Fibroblast of upper back skin (primary cell): ENCODE measurements around the gene PPIE.
"Not testable (repeated sequence)": the region's sequence is repeated elsewhere in the genome, so short reads cannot be mapped to it uniquely, and the experiment has no call there.

Experiments
- DNase-seq: peaks from one replicate; pipeline ENCODE4 v3.0.0-alpha.2; 2013

PPIE gene

GRCh38 chr1:39779821-39780220, 41.1 kb downstream of the PPIE start:
- no peak for DNase-seq

DNA sequence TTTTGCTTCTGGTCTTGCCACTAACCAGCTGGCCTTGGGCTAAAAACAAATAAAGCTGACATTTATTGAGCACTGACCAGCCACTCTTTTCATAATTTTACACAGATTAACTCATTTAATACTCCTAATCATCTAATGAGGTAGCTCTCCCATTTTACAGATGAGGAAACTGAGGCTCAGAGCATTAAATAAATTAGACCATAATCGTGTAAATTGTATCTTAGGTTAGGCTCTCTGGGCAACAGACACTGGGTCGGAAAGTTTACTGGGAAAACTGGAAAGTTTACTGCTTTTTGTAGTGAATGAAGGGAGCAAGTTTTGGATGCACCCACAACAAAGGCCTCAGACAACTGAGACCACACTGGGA, 42.6 kb downstream of the PPIE start:
- no peak for DNase-seq

DNA sequence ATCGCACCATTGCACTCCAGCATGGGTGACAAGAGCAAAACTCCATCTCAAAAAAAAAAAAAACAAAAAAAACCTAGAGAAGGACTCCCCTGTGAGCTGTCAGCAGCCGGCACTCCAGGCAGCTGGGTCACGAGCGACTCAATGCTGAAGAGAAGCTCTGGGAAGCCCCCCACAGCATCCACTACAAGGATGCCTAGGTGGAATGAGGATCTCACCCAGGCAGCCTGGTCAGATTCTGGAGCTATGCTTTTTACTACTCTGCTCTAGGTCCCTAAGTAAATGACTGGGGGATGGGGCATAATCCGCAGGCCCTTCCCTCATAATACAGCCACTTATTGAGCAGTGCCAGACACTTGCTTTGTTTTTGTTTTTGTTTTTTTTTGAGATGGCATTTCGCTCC, 43.4 kb downstream of the PPIE start:
- no peak for DNase-seq

GRCh38 chr1:39782685-39783084, 44.0 kb downstream of the PPIE start:
- DNase-seq, result not testable (repeated sequence)

- DNase-seq, result not testable (repeated sequence)
Observed at GRCh38 chr1:39786303-39787107, 47.8 kb downstream of the PPIE start.

- not testable (repeated sequence) for DNase-seq
Observed at GRCh38 chr1:39787108-39787375, 48.4 kb downstream of the PPIE start.

GRCh38 chr1:39787468-39787867, 48.8 kb downstream of the PPIE start:
- no peak for DNase-seq

DNA sequence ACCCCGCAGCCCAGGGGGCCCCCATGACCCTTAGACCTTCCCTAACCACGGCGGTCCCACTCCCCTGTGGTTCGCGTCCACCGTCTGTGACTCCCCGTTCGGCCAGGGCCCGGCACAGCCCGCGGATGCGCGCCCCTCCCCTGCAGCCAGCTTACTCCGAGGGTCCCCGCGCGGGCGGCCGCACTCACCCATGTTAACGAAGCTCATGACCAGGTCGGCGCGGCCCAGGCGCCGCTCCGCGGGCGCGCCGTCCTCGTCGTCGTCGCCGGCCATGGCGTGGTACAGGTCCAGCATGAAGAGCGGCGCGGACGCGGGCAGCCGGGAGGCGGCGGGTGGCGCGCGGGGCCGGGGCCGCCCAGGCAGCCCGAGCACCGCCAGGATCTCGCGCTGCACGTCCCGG, 49.3 kb downstream of the PPIE start:
- DNase-seq, result not testable (repeated sequence)

- no peak for DNase-seq
Observed at GRCh38 chr1:39788426-39788757, 49.7 kb downstream of the PPIE start.

DNA sequence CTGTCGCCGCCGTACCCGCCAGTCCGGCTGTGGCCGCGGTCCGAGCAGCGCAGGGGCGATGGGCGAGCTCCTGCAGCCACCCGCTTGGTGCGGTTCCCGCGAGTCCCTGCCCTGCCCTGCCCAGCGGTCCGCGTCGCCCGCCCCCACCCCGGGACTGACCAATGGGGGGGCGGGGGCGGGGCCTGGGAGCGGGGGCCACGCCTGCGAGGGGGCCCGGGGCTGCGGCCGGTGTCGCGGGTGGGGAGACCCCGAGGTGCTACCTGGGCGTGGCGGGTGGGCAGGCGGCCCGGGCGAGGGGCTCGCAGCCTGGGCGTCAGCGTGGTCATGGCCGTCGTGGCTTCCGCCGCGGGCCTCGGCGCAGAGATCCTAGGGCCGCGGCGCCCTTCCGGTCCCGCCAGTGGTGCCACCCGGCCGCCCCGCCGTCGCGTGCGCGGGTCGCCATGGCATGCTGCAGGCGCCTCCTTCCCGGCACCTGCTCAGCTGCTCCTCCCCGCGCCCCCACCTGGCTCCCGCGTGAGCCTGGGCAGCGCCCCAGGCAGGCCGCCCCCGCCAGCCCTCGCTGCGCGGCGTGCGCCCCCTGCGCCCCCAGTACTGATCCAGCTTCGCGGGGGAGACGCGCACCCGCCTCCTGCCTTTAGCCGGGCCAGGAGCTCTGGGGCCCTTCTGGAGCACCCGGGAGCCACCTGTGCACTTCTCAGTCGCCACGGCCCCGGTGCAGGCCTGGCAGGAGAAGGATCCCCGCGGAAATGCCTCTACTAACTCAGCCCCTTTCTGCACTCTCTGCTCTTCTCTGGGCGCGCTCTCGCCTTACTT, 50.3 kb downstream of the PPIE start, which contains the start of gene BMP8B:
Gene BMP8B, minus strand, starts transcription at position 108 of the 813 bp plus-strand sequence. CDS start 380 bp downstream, outside the sequence.
- DNase-seq, result no peak

- no peak for DNase-seq
Observed at GRCh38 chr1:39789571-39790110, 51.0 kb downstream of the PPIE start.

GRCh38 chr1:39791838-39792237, 53.2 kb downstream of the PPIE start:
- DNase-seq, result no peak

DNA sequence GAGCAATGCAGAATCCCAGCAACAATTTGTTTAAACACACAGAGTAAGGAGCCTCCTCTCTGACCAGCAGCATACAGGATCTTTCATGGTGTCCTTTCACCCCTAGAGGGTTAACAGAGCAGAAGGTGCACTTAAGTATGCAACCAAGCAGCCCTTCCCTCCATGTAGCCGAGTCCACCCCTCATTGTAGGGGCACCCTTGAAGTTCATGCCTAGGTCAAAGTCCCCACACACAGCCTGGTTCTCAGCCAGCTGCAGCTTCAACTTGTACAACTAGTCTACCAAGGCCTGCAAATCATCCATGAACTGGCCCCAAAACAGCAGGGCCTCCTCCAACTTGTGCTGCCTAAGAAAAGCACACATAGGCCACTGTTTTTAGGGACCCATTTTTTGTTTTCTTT, 57.0 kb downstream of the PPIE start:
- no peak for DNase-seq

GRCh38 chr1:39798859-39799769, 60.4 kb downstream of the PPIE start:
- peak; percentile 42 for DNase-seq

DNA sequence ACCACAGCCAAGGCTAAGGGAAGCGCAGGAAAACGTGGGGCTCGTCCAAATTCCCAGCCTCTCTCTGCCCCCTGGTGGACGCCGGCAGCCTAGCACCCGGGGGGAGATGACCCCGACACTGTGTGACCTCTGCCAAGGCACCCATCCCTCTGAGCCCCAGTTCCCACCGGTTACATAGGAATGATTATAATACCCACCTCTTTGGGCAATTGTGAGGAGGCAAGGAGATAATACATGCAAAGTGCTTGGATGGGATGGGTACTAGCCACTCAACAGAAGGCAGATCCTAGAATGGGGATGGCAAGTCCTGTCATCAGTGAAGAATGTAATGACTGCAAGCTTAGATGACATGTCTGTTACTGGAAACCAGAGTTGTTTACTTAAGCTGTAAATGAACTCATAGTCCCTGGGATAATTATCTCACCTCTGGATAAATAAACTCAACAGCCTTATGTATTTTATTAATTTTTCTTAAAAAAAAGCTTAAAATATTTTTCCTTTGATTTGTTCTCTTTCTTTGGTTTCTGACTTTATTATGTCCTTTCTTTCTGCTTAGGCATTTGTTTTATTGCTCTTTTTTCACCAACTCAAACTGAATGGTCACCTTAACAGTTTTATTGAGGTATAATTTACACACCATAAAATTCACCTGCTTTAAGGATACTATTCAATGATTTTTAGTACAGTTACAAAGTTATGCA, 61.2 kb downstream of the PPIE start:
- peak; percentile 54 for DNase-seq

DNA sequence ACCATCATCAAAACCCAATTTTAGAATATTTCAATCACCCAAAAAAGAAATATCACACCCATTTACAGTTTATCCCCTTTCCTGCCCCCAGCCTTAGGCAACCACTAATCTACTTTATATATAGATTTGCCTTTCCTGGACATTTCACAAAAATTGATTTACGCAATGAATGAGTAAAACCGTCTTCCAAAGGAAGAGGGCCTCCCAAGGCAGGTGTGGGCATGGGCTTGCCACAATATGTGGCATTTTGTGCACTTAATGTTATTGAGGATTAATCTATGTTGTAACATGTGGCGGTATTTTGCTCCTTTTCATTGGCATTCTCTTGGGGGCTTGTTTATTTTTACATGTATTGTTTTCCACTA, 61.8 kb downstream of the PPIE start:
- DNase-seq, result no peak

DNA sequence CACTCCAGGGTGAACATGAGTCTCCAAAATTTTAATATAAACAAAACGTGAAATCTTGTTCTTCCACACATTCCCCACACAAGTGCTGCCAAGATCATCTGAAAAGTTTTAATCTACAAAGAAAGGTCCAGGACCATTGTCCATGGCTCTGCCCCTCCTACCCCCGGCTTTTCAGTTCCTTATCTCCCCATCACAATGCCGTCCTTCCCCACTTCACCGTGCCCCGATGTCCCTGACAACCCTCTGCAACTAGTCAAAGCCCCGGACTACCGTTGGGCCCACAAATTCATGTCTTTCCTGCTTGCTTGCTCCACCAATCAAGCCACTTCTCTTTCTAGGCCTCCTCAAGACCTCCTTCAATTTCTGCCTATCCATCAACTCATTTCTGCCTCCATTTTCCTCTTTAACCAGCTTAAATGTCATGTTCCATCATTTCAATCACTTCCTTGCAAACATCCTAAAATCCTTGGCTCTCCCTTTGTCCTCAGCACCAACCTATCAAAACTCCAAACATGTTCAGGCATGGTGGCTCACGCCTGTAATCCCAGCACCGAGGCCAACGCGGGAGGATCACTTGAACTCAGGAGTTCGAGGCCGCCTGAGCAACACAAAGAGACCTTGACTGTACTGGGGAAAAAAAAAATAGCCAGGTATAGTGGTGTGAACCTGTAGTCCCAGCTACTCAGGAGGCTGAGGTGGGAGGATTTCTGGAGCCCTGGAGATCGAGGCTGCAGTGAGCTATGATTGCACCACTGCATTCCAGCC, 64.0 kb downstream of the PPIE start:
- no peak for DNase-seq

DNA sequence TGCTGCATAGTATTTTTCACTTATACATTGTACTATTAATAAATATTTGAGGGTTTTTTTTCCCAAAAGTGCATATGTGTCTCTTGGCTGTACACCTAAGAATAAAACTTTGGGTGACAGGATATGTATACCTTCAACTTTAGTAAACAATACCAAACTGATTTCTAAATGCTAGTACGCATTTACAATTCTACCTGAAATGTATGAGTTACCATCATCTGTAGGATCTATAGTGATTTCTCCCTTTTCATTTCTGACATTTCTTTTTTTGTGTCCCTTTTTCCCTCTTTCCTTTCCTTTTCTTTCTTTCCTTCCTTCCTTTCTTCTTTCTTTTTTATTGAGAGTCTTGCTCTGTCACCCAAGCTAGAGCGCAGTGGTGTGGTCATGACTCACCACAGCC, 66.7 kb downstream of the PPIE start:
- DNase-seq, result no peak

DNA sequence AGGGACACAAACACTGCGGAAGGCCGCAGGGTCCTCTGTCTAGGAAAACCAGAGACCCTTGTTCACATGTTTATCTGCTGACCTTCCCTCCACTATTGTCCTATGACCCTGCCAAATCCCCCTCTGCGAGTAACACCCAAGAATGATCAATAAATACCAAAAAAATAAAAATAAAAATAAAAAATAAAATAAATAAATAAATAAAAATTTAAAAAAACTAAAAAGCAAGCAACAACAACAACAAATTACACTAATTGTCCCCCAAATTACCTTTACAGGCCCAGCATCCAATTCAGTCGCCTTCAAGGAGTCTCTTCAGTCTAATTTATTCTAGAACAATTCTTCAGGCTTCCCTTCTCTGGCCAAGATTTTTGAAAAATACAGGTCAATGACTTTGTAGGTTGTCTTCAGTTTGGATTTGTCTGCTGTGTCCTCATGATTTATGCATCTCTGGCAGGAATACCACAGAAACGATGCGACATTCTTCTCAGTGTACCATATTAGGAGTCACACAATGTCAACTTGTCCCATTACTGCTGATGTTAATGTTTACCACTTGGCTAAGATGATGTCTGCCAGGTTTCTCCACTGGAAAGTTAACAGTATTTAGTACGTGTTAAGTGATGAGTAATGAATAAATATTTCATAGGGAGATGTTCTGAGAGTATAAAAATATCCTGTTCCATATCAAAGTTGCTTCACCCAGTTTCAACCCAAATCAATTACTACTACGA, 70.3 kb downstream of the PPIE start:
- DNase-seq, result no peak

DNA sequence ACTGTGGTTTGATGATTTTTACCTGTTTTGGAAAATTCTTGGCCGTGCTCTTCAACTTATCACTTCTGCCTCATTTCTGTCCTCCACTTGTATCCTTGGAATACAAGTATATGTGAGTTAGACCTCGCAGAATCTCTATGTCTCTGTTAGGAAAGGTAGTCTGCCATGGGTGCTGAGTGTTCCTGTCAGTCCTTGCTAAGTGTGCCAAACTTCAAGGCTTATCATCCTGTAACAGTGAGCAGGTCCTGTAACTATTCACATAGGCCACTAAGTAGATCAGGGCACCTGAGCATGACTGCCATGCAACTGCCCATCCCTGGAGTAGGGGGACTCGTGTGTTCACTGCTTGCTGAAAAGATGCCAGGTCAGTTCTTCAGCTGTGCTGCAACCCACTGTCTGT, 74.2 kb downstream of the PPIE start:
- DNase-seq, result no peak
